Stomach (tissue), 9 donors: ENCODE data around the gene P2RY4. TPM values are rescaled to one million over a fixed set of nuclear protein-coding genes. Genes with fewer than 3 reads are reported as not detected.
"Not testable (repeated sequence)": the region's sequence is repeated elsewhere in the genome, so short reads cannot be mapped to it uniquely, and the experiment has no call there.

ENCODE experiments used
- DNase-seq, 2 donors: peaks; one replicate each; pipeline versions ENCODE4 v3.0.0 to v3.0.0-alpha.2; 2013 to 2019
- H3K27ac ChIP-seq, 5 donors: fragments of 200-600 bp in 4 of 5; sonication (generic) in 4 of 5; one replicate each; pipeline ENCODE4 v1.5.1; 2013 to 2019; ENCODE audit warnings: mild to moderate bottlenecking in 1 of 5, moderate library complexity in 1 of 5
- H3K27me3 ChIP-seq, 3 donors: fragments of 200-600 bp; sonication (generic); one replicate each; pipeline ENCODE4 v1.5.1; 2017 to 2019; ENCODE audit warnings: mixed run types in 1 of 3
- H3K36me3 ChIP-seq, 4 donors: fragments of 200-600 bp; sonication (generic); 1 replicate in 3 of 4; 2 replicates in 1 of 4; pipeline ENCODE4 v1.5.1; 2016 to 2019
- H3K4me1 ChIP-seq, 4 donors: fragments of 200-600 bp; sonication (generic); one replicate each; pipeline ENCODE4 v1.5.1; 2016 to 2019
- H3K4me3 ChIP-seq, 4 donors: fragments of 200-600 bp; sonication (generic) in 3 of 4; one replicate each; pipeline ENCODE4 v1.5.1; 2016 to 2019; ENCODE audit warnings: mild to moderate bottlenecking in 1 of 4
- H3K9me3 ChIP-seq, 4 donors: fragments of 200-600 bp; sonication (generic); one replicate each; pipeline ENCODE4 v1.5.1; 2016 to 2019
- CTCF ChIP-seq, 7 experiments: fragments of 450-650 bp in 4 of 7; fragments of 200-600 bp in 3 of 7; sonication (generic) in 3 of 7; IDR thresholded peaks; one replicate each; pipeline ENCODE4 v1.5.1; 2016 to 2019; ENCODE audit warnings: antibody characterized with exemption in 7 of 7, control low read depth in 2 of 7, mild to moderate bottlenecking in 1 of 7
- EP300 ChIP-seq: sonication (generic); formaldehyde crosslinking; IDR thresholded peaks from one replicate; pipeline ENCODE4 v1.6.1; 2017; ENCODE audit warnings: antibody characterized with exemption
- POLR2A ChIP-seq, 4 donors: fragments of 450-650 bp; IDR thresholded peaks; one replicate each; pipeline ENCODE4 v1.6.1; 2016; ENCODE audit warnings: antibody characterized with exemption in 4 of 4, control low read depth in 2 of 4, mild to moderate bottlenecking in 1 of 4, moderate library complexity in 1 of 4
- POLR2AphosphoS5 ChIP-seq, 3 donors: sonication (generic); formaldehyde crosslinking; IDR thresholded peaks; one replicate each; pipeline ENCODE4 v1.6.1; 2016; ENCODE audit warnings: antibody characterized with exemption in 3 of 3
- WGBS, 5 donors: extraction: QIAGEN DNeasy Blood & Tissue Kit in 3 of 5; methylation state at CpG; one replicate each; pipeline versions ENCODE4 v1.1.5 to v1.1.7; 2013 to 2018; 5-methylcytosine and 5-hydroxymethylcytosine counted together
- intact Hi-C: fragments of 100-400 bp; cut with DNase I; formaldehyde crosslinking; loops from one replicate; pipeline ENCODE4 v1.15.1; 2023; ENCODE audit warnings: low total_unique reads
- polyA plus RNA-seq, 3 donors: library from polyadenylated mRNA; stranded (reverse); fragments of 200-250 nt; gene quantifications; one replicate each; pipeline ENCODE4 v1.2.3, GENCODE V29; 2013
- small RNA-seq, 4 donors: library from RNA; depleted of rRNA; stranded (forward); fragments of <200 nt; gene quantifications; one replicate each; pipeline ENCODE3, GENCODE V24; 2016
- total RNA-seq, 5 donors: library from RNA; depleted of rRNA; stranded (reverse); fragments of >200 nt; gene quantifications; one replicate each; pipeline versions ENCODE4 v1.1.0 to v1.2.3, GENCODE V29; 2014 to 2016
- donor health status: healthy with polysubstance abuse.
- donor health status: Bipolar disorder and iron deficiency.
- donor health status: healthy.

P2RY4 gene
- total and polyA plus RNA-seq, 8 donors: 0.73 to 0.89 TPM; not detected in 6

DNA sequence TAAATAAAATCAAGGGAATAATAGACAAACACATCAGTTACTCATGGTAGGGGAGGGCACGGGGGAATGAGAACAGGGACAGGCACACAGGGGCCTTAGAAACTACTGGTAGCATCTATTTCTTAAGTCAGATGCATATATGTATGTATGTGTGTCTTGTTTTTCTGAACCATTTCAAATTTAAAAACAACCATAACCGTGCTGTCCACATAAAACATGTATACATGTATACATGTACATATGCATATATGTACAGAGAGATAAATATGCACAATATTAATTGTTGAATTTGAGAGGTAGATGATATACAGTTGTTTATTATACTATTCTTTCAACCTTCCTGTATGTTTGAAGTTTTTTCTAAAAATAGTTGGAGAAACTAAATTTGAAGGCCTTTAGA, 33.3 kb downstream of the P2RY4 start:
- no peak for TF ChIP-seq POLR2AphosphoS5 (IDR thresholded peaks at IDR 0.05)
- no peak for TF ChIP-seq POLR2A (IDR thresholded peaks at IDR 0.05)
- TF ChIP-seq CTCF (IDR thresholded peaks at IDR 0.05): no peak
- no peak for TF ChIP-seq EP300
- Histone ChIP-seq H3K4me3 (no peak overlapping the region), H3K27ac (no peak overlapping the region), H3K4me1 (no peaks in the 10 kb centered on the region), H3K9me3 (no peaks in the 10 kb centered on the region), H3K36me3 (no peaks in the 10 kb centered on the region), H3K27me3 (no peaks in the 10 kb centered on the region)
- no peak for DNase-seq
- 63 to 92% (median 73%) methylated on average over 2 of the region's 2 CpGs for WGBS, 5 donors
- intact Hi-C loops: no loop called here

DNA sequence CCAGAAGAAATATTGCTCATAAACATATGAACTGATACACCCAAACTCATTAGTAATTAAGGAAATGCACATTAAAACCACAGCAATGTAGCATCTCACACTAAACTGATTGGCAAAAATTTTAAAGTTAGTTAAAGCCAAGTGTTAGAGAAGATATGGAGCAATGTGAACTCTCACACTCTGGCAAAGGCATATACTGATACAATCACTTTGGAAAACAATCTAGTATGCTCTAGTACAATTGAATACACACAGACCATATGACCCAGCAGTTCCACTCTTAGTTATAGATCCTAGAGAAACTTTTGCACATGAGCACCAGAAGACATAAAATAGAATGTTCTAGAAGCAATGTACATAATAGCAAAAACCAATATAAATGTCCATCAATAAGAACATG, 34.0 kb downstream of the P2RY4 start:
- Histone ChIP-seq H3K4me3 (no peak overlapping the region), H3K27ac (no peak overlapping the region), H3K4me1 (no peaks in the 10 kb centered on the region), H3K27me3 (no peaks in the 10 kb centered on the region), H3K9me3 (no peaks in the 10 kb centered on the region), H3K36me3 (no peaks in the 10 kb centered on the region)
- no peak for DNase-seq
- intact Hi-C loops: no loop called here
- TF ChIP-seq POLR2AphosphoS5 (IDR thresholded peaks at IDR 0.05) (no peak), POLR2A (IDR thresholded peaks at IDR 0.05) (no peak), EP300 (no peak), CTCF (IDR thresholded peaks at IDR 0.05) (no peak)

GRCh38 chrX:70219938-70220764, 39.9 kb downstream of the P2RY4 start:
- Histone ChIP-seq H3K4me1 (no peaks in the 10 kb centered on the region), H3K27ac (peak overlapping the region in 1 of 5 donors; percentile 12), H3K4me3 (no peak overlapping the region), H3K36me3 (no peaks in the 10 kb centered on the region), H3K27me3 (no peaks in the 10 kb centered on the region), H3K9me3 (peaks cover 0 to 7% (median 0%) of the 10 kb centered on the region in 4 donors)
- DNase-seq: peak in 1 of 2 donors; percentile 20
- intact Hi-C loops: no loop called here
- no peak for TF ChIP-seq CTCF (IDR thresholded peaks at IDR 0.05)
- TF ChIP-seq POLR2AphosphoS5 (IDR thresholded peaks at IDR 0.05): no peak
- no peak for TF ChIP-seq POLR2A (IDR thresholded peaks at IDR 0.05)
- no peak for TF ChIP-seq EP300
- 41 to 61% (median 48%) methylated on average over 4 to 5 of the region's 5 CpGs for WGBS, 5 donors

DNA sequence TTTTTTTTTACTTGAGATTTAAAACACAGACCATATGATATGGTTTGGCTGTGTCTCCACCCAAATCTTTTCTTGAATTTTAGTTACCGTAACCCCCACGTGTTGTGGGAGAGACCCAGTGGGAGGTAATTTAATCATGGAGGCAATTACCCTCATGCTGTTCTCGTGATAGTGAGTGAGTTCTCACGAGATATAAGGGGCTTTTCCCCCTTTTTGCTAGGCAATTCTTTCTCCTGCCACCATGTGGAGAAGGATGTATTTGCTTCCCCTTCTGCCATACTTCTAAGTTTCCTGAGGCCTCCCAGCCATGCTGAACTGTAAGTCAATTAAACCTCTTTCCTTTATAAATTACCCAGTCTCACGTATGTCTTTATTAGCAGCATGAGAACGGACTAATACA, 50.4 kb downstream of the P2RY4 start:
- H3K27ac ChIP-seq, H3K36me3 ChIP-seq, H3K4me3 ChIP-seq, H3K4me1 ChIP-seq, DNase-seq, H3K27me3 ChIP-seq, H3K9me3 ChIP-seq, intact Hi-C loops: not testable (repeated sequence)
- 52 to 86% (median 58%) methylated on average over 2 to 6 of the region's 6 CpGs for WGBS, 5 donors

GRCh38 chrX:70208479-70208878, 51.5 kb downstream of the P2RY4 start:
- no peak for TF ChIP-seq POLR2A (IDR thresholded peaks at IDR 0.05)
- TF ChIP-seq POLR2AphosphoS5 (IDR thresholded peaks at IDR 0.05): no peak
- no peak for DNase-seq
- no peak overlapping the region for H3K4me3 ChIP-seq
- H3K9me3 ChIP-seq: no peaks in the 10 kb centered on the region
- H3K36me3 ChIP-seq: no peaks in the 10 kb centered on the region
- H3K27me3 ChIP-seq: no peaks in the 10 kb centered on the region
- H3K27ac ChIP-seq: no peak overlapping the region
- no peaks in the 10 kb centered on the region for H3K4me1 ChIP-seq
- intact Hi-C loops: no loop called here

Small RNAs within 50 kb of the gene (small RNA-seq; reads per million reads assigned to genes)
- gene RNA5SP507: 0 to 0.14 (median 0) reads per million in 4 donors

Other genes starting within 250 kb of the P2RY4 start
- not detected for gene AWAT2, start 210.3 kb downstream of the P2RY4 start, total RNA-seq
- not detected for gene AWAT2, start 210.3 kb downstream of the P2RY4 start, polyA plus RNA-seq
- gene OTUD6A, start 197.7 kb downstream of the P2RY4 start, total RNA-seq: not detected
- gene OTUD6A, start 197.7 kb downstream of the P2RY4 start, polyA plus RNA-seq: not detected
- gene IGBP1, start 126.8 kb downstream of the P2RY4 start, total RNA-seq: 10 to 100 TPM; 24.6 to 77.6 (median 55.4) TPM
- 100 to 1,000 TPM in 1 of 3 donors, 10 to 100 TPM in 2; 71.5 to 130 (median 73.3) TPM for gene IGBP1, start 126.8 kb downstream of the P2RY4 start, polyA plus RNA-seq
- not detected for gene DGAT2L6, start 82.7 kb downstream of the P2RY4 start, total RNA-seq
- gene DGAT2L6, start 82.7 kb downstream of the P2RY4 start, polyA plus RNA-seq: not detected
- gene AWAT1, start 25.5 kb downstream of the P2RY4 start, total RNA-seq: not detected
- gene AWAT1, start 25.5 kb downstream of the P2RY4 start, polyA plus RNA-seq: not detected
- not detected for gene ARR3, start 8.1 kb upstream of the P2RY4 start, total RNA-seq
- gene ARR3, start 8.1 kb upstream of the P2RY4 start, polyA plus RNA-seq: not detected
- gene RAB41, start 22.0 kb upstream of the P2RY4 start, total RNA-seq: not detected
- gene RAB41, start 22.0 kb upstream of the P2RY4 start, polyA plus RNA-seq: not detected
- 100 to 1,000 TPM in 1 of 5 donors, 10 to 100 TPM in 2, 1 to 10 TPM in 2; 2.3 to 172 (median 27.4) TPM for gene PDZD11, start 29.7 kb upstream of the P2RY4 start, total RNA-seq
- gene PDZD11, start 29.7 kb upstream of the P2RY4 start, polyA plus RNA-seq: 10 to 100 TPM; 53.4 to 75.8 (median 58.3) TPM
- 10 to 100 TPM in 2 of 5 donors, 1 to 10 TPM in 2, not detected in 1; 2.0 to 26.9 (median 8.5) TPM for gene KIF4A, start 29.9 kb upstream of the P2RY4 start, total RNA-seq
- gene KIF4A, start 29.9 kb upstream of the P2RY4 start, polyA plus RNA-seq: 1 to 10 TPM in 2 of 3 donors, under 1 TPM in 1; 0.31 to 1.8 (median 1.2) TPM
- 10 to 100 TPM in 1 of 5 donors, 1 to 10 TPM in 1, not detected in 3; 1.3 to 18.2 TPM for gene GDPD2, start 163.1 kb upstream of the P2RY4 start, total RNA-seq
- under 1 TPM in 1 of 3 donors, not detected in 2; 0.18 TPM for gene GDPD2, start 163.1 kb upstream of the P2RY4 start, polyA plus RNA-seq
- gene DLG3, start 184.6 kb upstream of the P2RY4 start, total RNA-seq: 10 to 100 TPM; 11.7 to 44.8 (median 24.3) TPM
- gene DLG3, start 184.6 kb upstream of the P2RY4 start, polyA plus RNA-seq: 10 to 100 TPM; 15.9 to 25.1 (median 17.7) TPM